GM18520 (cell line): ENCODE results near the gene GTF2IRD1.
"Not testable (repeated sequence)": the region's sequence is repeated elsewhere in the genome, so short reads cannot be mapped to it uniquely, and the experiment has no call there.

Source experiments
- ATAC-seq: cut with Tn5 transposase; IDR thresholded peaks from one replicate; pipeline ENCODE4 v1.9.1; 2021; ENCODE audit not compliant: unreplicated experiment

Gene GTF2IRD1

GRCh38 chr7:74633451-74633921 is 179.8 kb downstream of the GTF2IRD1 start:
- ATAC-seq, result no peak

- ATAC-seq, result no peak
These were observed 184.0 kb downstream of the GTF2IRD1 start for GRCh38 chr7:74637745-74638144.

- ATAC-seq, result peak; percentile 67
These were observed 196.3 kb downstream of the GTF2IRD1 start for GRCh38 chr7:74650055-74650454.

GRCh38 chr7:74650493-74651132 is 196.9 kb downstream of the GTF2IRD1 start:
- ATAC-seq, result not testable (repeated sequence)

GRCh38 chr7:74651133-74651504 is 197.4 kb downstream of the GTF2IRD1 start:
- not testable (repeated sequence) for ATAC-seq
